ENCODE measurements around the gene CD6.
A peak's percentile ranks its signal among the peaks of the same experiment; 100 is the strongest.

Gene CD6

GRCh38 chr11:61034111-61034510, 62.6 kb downstream of the CD6 start:
- DNase-seq = no peak

GRCh38 chr11:61034704-61035525, 63.4 kb downstream of the CD6 start:
- peak in 1 of 2 experiments; percentile 17 for DNase-seq

GRCh38 chr11:61035526-61035835, 64.0 kb downstream of the CD6 start:
- no peak for DNase-seq

GRCh38 chr11:61037441-61038093, 66.1 kb downstream of the CD6 start:
- DNase-seq = peak; percentile 47 to 48

- no peak for DNase-seq
Measured at GRCh38 chr11:61039916-61040315, 68.4 kb downstream of the CD6 start.

GRCh38 chr11:61041755-61042518, 70.5 kb downstream of the CD6 start:
- DNase-seq = peak; percentile 78 to 82

- DNase-seq = no peak
Measured at GRCh38 chr11:61042537-61042936, 71.1 kb downstream of the CD6 start.

- peak in 1 of 2 experiments; percentile 49 for DNase-seq
Measured at GRCh38 chr11:61042961-61043540, 71.6 kb downstream of the CD6 start.

GRCh38 chr11:61045271-61045670, 73.8 kb downstream of the CD6 start:
- DNase-seq = no peak

GRCh38 chr11:61046833-61047232, 75.4 kb downstream of the CD6 start:
- no peak for DNase-seq

- no peak for DNase-seq
Measured at GRCh38 chr11:61048368-61049062, 77.0 kb downstream of the CD6 start.

GRCh38 chr11:61049063-61049377, 77.5 kb downstream of the CD6 start:
- DNase-seq = no peak

- DNase-seq = peak; percentile 11 to 12
Measured at GRCh38 chr11:61049859-61050258, 78.4 kb downstream of the CD6 start.

GRCh38 chr11:61052182-61052972, 80.9 kb downstream of the CD6 start:
- peak; percentile 14 to 16 for DNase-seq

- peak in 1 of 2 experiments; percentile 16 for DNase-seq
Measured at GRCh38 chr11:61053191-61053590, 81.7 kb downstream of the CD6 start.

GRCh38 chr11:61054513-61054912, 83.0 kb downstream of the CD6 start:
- peak; percentile 28 to 33 for DNase-seq

- peak; percentile 72 to 73 for DNase-seq
Measured at GRCh38 chr11:61054927-61055562, 83.6 kb downstream of the CD6 start.

GRCh38 chr11:61055776-61056175, 84.3 kb downstream of the CD6 start:
- DNase-seq = peak in 1 of 2 experiments; percentile 18

- peak; percentile 27 to 42 for DNase-seq
Measured at GRCh38 chr11:61056571-61056970, 85.1 kb downstream of the CD6 start.

- DNase-seq = no peak
Measured at GRCh38 chr11:61056981-61057380, 85.5 kb downstream of the CD6 start.

- peak in 1 of 2 experiments; percentile 21 for DNase-seq
Measured at GRCh38 chr11:61057615-61058014, 86.1 kb downstream of the CD6 start.

Data from activated T-cell treated with anti-CD3 and anti-CD28 coated beads, Interleukin-2, amount 50 U/mL, for 48 hours (primary cell).